DMS53 treated with DMSO at 0.1 percent for 48 hours (cell line): ENCODE data around the gene BLCAP.
A peak's percentile ranks its signal among the peaks of the same experiment; 100 is the strongest.
"Not testable (repeated sequence)": the region's sequence is repeated elsewhere in the genome, so short reads cannot be mapped to it uniquely, and the experiment has no call there.

ENCODE experiments used
- DNase-seq: peaks from one replicate; lab custom pipeline; 2025; ENCODE audit not compliant: unreplicated experiment; lab: John Stamatoyannopoulos, UW

BLCAP gene

DNA sequence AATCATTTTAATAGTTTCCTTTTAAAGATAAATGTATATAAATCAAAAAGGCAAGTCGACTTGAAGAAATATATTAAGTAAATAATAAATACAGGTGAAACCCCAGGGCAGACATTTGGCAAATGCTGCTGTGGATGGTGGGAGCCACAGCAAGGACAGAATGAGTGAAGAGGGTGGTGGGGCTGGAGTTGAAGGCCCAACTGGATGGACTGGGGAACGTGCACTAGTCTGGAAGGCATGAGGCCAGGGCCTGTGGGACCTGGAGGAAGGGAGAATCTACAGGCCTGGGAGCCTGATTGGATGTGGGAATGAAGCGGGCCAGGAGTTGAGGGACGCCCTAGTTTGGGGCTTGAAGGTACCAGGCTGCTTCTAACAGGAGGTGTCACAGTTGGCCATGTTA is 30.6 kb upstream of the BLCAP start:
- no peak for DNase-seq

- no peak for DNase-seq
Observed at GRCh38 chr20:37556538-37556937, 28.9 kb upstream of the BLCAP start.

DNA sequence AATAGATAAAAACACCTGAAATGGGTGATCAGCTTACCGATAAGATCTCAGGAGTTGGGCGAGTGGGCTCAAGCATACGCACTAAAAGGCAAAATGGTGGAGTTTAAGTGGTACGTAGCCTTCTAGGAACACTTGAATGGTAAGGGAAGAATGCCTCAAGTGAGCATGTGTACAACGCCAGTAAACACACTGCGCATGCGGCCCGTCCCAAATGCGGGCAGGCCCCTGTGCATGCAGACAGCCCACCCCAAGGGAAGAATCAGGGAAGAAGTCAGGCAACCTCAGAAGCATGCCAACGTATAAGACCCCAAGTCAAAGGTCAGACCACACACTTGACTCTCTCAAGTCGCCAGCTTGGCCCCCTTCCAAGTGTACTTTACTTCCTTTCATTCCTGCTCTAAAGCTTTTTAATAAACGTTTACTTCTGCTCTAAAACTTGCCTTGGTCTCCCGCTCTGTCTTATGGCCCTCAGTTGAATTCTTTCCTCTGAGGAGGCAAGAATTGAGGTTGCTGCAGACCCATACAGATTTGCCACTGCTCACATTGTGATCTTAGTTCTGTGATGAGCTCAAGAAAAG is 27.1 kb upstream of the BLCAP start:
- DNase-seq = not testable (repeated sequence)

GRCh38 chr20:37552415-37552814 is 24.7 kb upstream of the BLCAP start:
- no peak for DNase-seq

GRCh38 chr20:37551660-37552059 is 24.0 kb upstream of the BLCAP start:
- DNase-seq = not testable (repeated sequence)

DNA sequence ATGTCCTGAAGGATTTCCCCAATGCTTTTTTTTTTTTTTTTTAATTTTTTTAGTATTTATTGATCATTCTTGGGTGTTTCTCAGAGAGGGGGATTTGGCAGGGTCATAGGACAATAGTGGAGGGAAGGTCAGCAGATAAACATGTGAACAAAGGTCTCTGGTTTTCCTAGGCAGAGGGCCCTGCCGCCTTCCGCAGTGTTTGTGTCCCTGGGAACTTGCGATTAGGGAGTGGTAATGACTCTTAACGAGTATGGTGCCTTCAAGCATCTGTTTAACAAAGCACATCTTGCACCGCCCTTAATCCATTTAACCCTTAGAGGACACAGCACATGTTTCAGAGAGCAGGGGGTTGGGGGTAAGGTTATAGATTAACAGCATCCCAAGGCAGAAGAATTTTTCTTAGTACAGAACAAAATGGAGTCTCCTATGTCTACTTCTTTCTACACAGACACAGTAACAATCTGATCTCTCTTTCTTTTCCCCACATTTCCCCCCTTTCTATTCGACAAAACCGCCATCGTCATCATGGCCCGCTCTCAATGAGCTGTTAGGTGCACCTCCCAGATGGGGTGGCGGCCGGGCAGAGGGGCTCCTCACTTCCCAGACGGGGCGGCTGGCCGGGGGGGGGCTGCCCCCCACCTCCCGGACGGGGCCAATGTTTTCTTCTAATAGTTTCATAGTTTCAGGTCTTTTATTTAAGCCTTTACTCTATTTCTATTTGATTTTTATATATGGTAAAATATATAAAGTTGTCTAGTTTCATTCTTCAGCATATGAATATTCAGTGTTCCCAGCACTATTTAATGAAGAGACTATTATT is 22.6 kb upstream of the BLCAP start:
- not testable (repeated sequence) for DNase-seq

DNA sequence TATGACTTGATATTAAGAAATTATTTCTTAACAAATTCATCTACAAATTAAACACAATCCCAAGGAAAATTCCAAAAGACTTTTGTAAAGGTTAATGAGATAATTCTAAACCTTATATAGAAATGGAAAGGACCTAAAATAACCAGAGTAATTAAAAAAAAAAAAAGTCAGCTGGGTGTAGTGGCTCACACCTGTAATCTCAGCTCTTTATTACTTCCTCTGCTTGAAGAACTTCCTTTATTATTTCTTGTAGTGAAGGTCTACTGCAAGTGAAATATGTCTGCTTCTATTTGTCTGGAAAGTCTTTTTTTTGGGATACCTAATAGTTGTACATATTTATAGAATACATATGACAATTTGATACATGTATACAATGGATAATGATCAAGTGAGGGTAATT is 20.2 kb upstream of the BLCAP start:
- DNase-seq = no peak

DNA sequence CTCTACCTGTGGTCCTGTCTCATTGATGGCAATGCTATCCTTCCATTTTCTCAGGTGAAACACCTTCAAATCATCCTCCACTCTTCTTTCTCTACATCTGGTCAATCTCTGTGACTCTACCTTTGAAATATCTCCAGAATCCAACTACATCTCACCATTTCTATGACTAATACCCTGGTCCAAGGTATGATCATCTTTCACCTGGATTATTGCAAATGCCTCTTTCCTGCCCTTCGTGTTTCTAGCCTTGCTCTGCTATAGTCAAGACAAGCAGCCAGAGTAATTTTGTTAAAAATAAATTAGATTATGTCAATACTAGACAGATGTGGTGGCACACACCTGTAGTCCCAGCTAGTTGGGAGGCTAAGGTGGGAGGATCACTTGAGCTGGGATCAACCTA is 17.8 kb upstream of the BLCAP start:
- DNase-seq = no peak

- DNase-seq = no peak
Observed at GRCh38 chr20:37544386-37544785, 16.7 kb upstream of the BLCAP start.

GRCh38 chr20:37543828-37544227 is 16.2 kb upstream of the BLCAP start:
- peak; percentile 5 for DNase-seq

- no peak for DNase-seq
Observed at GRCh38 chr20:37542281-37542680, 14.6 kb upstream of the BLCAP start.

DNA sequence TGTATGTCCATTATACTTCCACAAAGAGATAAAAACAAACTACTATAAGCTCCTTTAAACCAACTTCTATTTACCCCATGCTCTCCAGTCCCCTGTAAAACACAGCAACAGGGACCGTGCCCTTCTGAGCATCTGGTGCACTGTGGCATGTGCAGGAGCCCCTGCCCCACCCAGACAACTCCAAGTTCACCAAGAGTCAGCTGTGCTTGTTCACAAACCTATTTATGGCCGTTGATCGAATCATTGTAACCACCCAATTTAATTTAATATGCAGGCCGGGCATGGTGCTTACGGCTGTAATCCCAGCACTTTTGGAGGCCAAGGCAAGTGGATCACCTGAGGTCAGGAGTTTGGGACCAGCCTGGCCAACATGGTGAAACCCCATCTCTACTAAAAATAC is 13.7 kb upstream of the BLCAP start:
- no peak for DNase-seq

GRCh38 chr20:37540838-37541237 is 13.2 kb upstream of the BLCAP start:
- not testable (repeated sequence) for DNase-seq

- no peak for DNase-seq
Observed at GRCh38 chr20:37540001-37540400, 12.3 kb upstream of the BLCAP start.

DNA sequence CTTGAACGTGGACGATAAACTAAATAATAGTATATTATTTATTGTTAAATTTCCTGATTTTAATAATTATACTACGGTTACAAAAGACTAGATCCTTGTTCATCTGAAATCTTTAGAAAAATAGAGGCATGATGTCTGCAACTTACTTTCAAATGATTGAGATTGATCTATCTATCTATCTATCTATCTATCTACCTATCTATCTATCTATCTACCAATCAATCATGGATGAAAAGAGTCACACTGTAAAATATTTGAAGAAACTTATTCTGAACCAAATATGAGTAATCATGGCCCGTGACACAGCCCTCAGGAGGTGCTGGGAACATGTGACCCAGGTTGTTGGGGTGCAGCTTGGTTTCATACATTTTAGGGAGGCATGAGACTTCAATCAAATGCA is 11.7 kb upstream of the BLCAP start:
- DNase-seq = no peak

- no peak for DNase-seq
Observed at GRCh38 chr20:37538003-37538402, 10.3 kb upstream of the BLCAP start.

- DNase-seq = no peak
Observed at GRCh38 chr20:37537505-37537904, 9.8 kb upstream of the BLCAP start.

- no peak for DNase-seq
Observed at GRCh38 chr20:37535443-37536132, 7.9 kb upstream of the BLCAP start.

GRCh38 chr20:37534401-37535157 is 6.9 kb upstream of the BLCAP start:
- DNase-seq = peak; percentile 73

GRCh38 chr20:37533154-37533715 is 5.6 kb upstream of the BLCAP start:
- no peak for DNase-seq

DNA sequence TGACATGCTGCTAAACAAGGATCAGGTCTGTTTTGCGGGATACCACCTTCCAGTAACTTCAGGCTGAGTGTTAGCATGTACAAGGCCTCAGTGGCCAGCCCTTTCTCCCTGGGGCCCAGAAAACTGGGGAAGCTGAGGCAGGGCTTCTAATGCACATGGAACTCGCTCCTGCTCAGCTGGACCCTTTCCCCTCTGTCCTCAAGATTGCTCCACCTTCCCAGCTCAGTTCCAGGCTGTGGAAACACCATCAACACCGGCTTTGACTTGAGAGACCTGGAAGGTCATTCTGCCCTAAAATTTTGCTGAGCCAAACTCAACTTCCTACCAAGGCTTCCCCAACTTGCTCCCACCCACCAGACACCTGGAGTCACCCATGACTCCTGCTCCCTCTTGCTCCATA is 4.2 kb upstream of the BLCAP start:
- no peak for DNase-seq
